ENCODE results near the gene NUP210. TPM values are rescaled to one million over a fixed set of nuclear protein-coding genes. Genes with fewer than 3 reads are reported as not detected.

The NUP210 gene
- polyA plus RNA-seq, 1 of the 3 experiments (the other 2 are of a cell fraction), result 1.8 TPM

GRCh38 chr3:13348100-13348499 lies 72.0 kb downstream of the NUP210 start:
- Histone ChIP-seq H3K9ac (no peak overlapping the region), H3K4me3 (ENCODE audit: low read depth in 2 of 2, low read length in 1 of 2) (no peak overlapping the region), H2AFZ (ENCODE audit: low read depth) (no peak overlapping the region), H4K20me1 (ENCODE audit: insufficient read depth) (no peaks in the 10 kb centered on the region), H3K36me3 (replicated peaks in 1 of 2; ENCODE audit: control insufficient read depth in 1 of 2, insufficient read depth in 2 of 2, low read length in 1 of 2) (no peaks in the 10 kb centered on the region), H3K9me3 (no peaks in the 10 kb centered on the region), H3K9me2 (no peaks in the 10 kb centered on the region), H3K4me2 (no peak overlapping the region), H3F3A (replicated peaks; ENCODE audit: insufficient read depth) (no peaks in the 10 kb centered on the region), H3K4me1 (ENCODE audit: control insufficient read depth in 1 of 2, insufficient read depth in 2 of 2, low read depth in 1 of 2, low read length in 1 of 2) (no peaks in the 10 kb centered on the region; a peak in 1 of 4 replicates), H3K27me3 (ENCODE audit: insufficient read depth) (no peaks in the 10 kb centered on the region; the same call in 1 of the 2 replicates), H3K27ac (ENCODE audit: low read depth in 2 of 2, low read length in 1 of 2) (no peak overlapping the region), H3K79me2 (ENCODE audit: insufficient read depth) (no peaks in the 10 kb centered on the region)
- TF ChIP-seq FOSL2 (IDR thresholded peaks at IDR 0.05; ENCODE audit: borderline replicate concordance, low read depth) (no peak), PBX3 (IDR thresholded peaks at IDR 0.05) (no peak), RXRA (IDR thresholded peaks at IDR 0.05; ENCODE audit: borderline replicate concordance, low read depth) (no peak), ZBTB33 (IDR thresholded peaks at IDR 0.05; ENCODE audit: borderline replicate concordance, low read depth) (no peak), NRF1 (IDR thresholded peaks at IDR 0.05; ENCODE audit: low read depth, low read length) (no peak), GATA2 (CRISPR knock-in tag; IDR thresholded peaks at IDR 0.05) (no peak), YY1 (IDR thresholded peaks at IDR 0.05; ENCODE audit: low read depth) (no peak), USF1 (IDR thresholded peaks at IDR 0.05; ENCODE audit: borderline replicate concordance, low read depth) (no peak), RFX5 (IDR thresholded peaks at IDR 0.05; ENCODE audit: low read length) (no peak), RCOR1 (IDR thresholded peaks at IDR 0.05; ENCODE audit: low read length) (no peak), REST (IDR thresholded peaks at IDR 0.05; ENCODE audit: low read depth, low read length) (no peak), GABPA (IDR thresholded peaks at IDR 0.05; ENCODE audit: low read depth) (no peak), SIN3A (IDR thresholded peaks at IDR 0.05; ENCODE audit: borderline replicate concordance, low read depth, low read length) (no peak), RAD21 (IDR thresholded peaks at IDR 0.05; ENCODE audit: low read length) (no peak), MAX (IDR thresholded peaks at IDR 0.05; ENCODE audit: low read depth) (no peak), IRF3 (IDR thresholded peaks at IDR 0.05; ENCODE audit: low read depth, low read length) (no peak), FOXJ3 (CRISPR knock-in tag; IDR thresholded peaks at IDR 0.05) (no peak), MXI1 (IDR thresholded peaks at IDR 0.05; ENCODE audit: low read depth, low read length) (no peak), MEF2A (IDR thresholded peaks at IDR 0.05; ENCODE audit: borderline replicate concordance, low read depth) (no peak)
- WGBS (ENCODE audit: low lambda C conversion rate), result 60% methylated on average over 3 of the region's 3 CpGs
- ChIA-PET POLR2A (no interaction called here), CTCF (interaction anchor here (1.4 kb wide), 1 partner anchor 303 kb away, joined by 3 read pairs; no protein-coding TSS in a partner anchor)
- DNase-seq, result no peak

Measured in SK-N-SH (cell line).